ENCODE data around the gene GAB2.

The GAB2 gene

DNA sequence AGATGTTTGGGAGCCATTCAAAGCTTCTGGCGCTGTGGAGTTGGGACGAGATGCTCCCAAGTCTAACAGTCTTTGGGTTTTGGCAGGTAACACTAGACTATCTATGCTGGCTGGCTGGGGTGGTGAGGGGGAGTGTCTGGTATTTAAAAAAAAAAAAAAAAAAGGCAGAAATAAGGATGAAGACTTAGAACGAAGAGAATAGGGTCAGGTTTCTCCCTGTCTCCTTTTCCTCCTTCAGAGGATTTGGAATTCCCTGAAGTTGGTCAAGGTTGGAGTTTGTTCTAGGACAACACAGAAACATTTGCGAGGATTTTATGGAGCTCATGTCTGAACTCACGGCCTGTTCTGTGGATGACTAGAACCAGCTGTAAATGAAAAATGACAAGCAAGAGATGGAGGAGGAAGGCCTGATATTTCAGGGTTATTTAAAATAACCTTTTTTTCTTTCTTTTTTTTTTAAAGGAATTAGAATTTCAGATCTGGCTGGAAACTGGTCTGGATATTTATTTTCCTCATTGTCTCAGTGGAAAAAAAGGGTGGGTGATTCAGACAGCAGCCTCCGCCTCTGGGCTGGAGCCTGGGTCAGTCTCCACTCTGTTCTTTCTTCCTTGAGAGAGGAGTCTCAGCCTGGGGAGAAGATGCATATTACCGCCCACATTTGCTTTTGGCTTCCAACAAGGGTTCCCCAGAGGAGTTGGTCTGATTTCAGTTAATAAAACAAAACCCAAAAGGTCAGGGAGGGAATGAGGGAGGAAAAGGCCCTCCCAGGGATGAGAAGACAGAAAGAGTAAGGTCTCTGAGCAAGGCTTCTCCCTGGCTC lies 148.8 kb downstream of the GAB2 start:
- DNase-seq, result no peak

DNA sequence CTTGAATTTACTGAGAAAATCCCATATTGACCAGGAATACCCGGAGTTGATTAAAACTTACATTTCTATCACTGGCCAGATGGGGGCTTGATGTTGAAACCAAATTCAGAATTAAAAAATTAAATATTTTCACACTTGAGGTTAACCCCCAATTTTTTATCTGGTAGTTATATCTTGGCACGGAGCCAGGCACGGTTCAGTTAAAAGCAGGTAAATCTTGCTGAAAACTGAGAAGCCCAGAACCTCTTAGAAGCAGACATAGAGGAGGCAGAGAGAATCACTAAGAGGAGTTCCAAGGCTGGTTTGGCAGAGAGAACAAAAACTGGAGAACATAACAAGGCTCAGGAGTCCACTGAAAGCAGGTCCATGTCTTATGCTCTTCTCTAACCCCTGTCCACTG lies 151.2 kb downstream of the GAB2 start:
- DNase-seq, result no peak

DNA sequence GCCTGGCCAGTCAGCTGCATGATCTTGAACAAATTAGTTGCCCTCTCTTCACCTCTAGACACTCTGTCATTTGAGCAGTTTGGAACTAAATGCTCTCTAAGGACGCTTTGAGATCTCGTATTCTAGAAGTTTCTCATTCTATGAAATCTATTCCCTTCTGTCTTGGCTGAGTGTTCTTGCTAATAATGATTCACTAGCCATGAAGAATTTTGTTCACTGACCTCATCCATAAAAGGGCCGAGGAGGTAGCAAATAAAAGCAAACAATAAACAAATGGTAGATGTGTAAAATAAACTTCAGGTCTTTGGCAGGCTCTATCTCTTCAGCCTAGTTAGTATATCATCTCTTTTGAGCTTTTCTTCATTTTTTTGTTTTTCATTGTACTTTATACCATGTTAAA lies 152.3 kb downstream of the GAB2 start:
- DNase-seq, result no peak

DNA sequence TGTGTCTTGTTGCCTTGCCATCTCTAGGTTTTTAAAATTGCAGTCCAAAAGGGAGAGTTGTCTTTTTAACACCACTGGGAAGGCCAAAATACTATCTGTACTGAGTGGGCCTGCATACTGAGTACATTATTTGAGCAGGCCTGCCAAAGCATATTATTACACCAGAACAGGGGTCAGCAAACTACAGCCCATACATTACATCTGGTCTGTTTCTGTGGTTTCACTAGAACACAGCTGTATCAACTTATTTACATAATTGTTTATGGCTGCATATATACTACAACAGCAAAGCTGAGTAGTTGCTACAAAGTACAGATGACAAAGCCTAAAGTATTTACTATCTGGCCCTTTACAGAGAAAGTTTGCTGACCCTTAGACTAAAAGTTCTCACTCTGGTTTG lies 154.9 kb downstream of the GAB2 start:
- DNase-seq, result no peak

DNA sequence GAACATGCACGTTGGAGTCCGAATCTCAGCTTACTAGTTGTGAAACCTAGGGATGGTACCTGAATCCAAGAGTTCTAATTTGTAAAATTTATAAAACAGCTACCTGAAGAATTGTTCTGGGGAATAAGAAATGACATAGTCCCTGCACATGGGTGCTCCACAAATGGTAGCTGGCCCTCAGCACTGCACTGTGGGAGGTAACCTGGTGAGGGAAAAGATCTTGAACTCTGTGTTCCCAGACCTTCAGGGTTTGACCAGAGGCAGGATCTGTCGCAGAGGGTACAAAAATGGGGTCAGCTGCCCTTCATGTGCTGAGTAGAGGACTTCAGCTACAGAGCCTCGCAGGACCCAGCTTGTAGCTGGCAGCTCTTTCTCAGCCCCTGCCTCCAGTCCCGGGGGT lies 155.4 kb downstream of the GAB2 start:
- no peak for DNase-seq

DNA sequence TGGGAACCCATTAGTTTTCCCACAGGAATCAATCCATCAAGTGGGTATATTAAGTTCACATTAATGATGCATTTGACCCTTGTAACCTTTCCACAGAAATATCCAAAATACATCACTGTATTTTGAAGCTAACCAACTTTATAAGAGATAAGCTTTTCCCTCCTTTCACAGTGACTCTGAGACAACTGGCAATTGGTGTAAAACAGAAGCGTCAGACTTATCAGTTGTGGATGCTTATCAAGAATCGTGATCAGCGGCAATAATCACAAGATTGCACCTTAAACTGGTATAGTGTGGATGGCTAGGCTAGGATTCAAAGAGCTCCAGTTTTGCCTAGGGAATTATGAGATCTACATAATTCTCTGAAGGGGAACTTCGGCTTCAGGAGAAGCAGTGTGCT lies 155.8 kb downstream of the GAB2 start:
- DNase-seq, result no peak

DNA sequence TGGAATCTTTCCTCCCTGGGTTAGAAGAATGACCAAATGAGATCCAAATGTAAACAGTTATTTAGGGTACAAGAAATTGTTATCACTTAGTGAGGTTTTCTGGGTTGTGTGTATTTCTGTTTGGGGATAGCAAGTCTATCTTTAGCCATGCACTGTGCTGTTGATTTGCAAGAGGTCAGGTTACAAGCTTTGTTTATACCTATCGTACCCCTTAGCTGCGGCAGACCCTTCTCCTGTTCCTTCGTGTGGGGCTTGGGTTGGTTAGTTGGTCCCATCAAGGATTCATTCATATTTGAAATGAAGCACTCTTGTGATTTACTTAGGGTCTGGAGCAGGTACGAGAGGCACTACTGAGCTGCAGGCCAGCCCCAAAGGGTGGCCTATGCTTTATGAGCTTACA lies 156.3 kb downstream of the GAB2 start:
- DNase-seq, result no peak

DNA sequence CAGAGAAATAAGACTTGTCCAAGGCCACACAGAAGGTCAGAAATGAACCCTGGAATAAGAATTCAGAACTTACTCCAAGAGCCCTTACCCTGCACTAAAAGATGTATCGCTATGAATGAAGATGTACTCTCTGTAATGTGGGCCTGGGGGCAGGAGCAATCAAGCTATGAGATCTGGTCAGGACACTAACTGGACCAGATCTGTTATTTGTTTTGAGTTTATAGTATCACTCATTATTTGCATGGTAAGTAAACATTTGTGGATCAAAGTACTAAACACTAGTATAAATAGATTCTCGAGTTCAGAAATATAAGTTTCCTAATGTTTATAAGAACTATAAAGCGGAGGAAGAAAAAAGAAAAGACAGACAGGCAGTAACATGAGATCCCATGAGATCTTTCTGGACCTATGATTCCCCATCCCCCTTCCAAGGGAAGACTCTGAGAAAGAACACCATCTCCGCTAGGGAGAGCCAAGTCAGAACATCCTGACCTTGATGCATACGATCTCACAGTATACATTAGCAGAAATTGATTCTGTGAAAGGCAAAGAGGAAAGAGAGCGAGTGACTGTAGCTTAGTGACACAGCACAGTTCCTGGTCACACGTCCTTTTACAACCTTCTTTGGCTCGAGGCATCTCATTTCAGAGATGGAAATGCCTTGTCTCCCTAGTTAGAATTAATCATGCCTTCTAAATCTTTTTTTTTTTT lies 157.7 kb downstream of the GAB2 start:
- DNase-seq, result no peak

DNA sequence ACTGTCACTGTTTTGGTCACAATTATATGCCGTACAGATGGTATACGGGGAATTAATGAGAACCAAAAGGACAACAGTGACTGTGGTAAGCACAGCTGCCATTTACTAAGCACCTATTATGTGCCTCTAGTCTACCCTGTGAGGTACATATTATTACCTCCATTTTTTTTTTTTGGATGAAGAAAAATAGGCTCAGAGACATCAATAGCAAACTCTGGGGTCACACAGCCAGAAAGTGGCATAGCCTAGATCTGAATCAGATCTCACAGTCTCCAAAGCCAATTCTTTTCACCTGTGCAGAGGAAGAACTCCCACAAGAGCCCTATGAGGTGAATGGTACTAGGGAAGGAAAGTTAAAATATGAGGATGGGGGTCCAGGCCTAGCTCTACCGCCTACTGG lies 160.0 kb downstream of the GAB2 start:
- DNase-seq, result no peak

DNA sequence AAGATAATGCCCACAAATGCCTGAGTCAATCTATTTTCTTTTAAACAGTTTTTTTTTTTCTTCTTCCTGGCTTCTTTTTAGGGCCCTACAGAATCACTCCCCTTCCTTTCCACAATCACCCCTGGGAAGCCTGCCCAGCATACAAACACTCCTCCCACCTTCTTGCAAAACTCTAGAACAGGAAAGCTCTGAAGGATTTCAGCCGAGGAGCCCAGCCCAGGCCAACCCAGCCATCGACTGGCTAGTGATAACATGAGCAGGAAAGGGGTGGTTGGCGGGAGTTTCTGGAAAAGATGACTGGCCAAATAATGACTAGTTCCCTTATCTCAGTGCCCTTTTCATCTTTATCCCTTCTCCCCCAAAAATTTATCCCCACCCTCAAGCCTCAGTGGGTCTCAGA lies 160.7 kb downstream of the GAB2 start:
- no peak for DNase-seq

DNA sequence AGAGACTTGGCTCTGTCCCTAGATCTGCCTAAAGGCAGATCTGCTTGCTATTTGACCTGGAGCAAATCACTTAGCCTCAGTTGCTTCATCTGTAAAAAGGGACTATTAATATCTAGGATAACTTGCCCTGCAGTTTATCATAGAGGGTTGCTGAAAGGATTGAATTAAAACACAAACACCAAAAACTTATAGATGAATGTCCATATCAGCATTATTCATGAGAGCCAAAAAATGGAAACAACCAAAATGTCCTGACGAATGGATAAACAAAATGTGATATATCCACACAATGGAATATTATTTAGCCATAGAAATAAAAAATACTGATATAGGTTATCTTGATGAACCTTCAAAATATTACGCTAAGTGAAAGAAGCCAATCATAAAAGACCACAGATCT lies 161.7 kb downstream of the GAB2 start:
- DNase-seq, result no peak

DNA sequence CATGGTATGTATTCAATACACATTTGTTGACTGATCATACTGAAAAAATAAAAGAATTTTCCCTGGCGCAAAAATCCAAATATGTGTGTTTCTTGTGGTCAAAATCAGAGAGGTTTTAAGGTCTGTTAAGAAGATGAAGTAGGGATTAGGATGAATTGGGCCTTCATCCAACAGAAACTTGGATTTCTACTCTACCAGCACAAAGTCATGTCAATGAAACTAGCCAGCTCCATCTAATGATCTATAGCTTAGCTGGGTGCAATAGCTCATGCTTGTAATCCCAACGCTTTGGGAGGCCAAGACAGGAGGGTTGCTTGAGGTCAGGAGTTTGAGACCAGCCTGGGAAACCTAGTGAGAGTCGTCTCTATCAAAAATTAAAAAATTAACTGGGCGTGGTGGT lies 163.4 kb downstream of the GAB2 start:
- DNase-seq, result no peak

DNA sequence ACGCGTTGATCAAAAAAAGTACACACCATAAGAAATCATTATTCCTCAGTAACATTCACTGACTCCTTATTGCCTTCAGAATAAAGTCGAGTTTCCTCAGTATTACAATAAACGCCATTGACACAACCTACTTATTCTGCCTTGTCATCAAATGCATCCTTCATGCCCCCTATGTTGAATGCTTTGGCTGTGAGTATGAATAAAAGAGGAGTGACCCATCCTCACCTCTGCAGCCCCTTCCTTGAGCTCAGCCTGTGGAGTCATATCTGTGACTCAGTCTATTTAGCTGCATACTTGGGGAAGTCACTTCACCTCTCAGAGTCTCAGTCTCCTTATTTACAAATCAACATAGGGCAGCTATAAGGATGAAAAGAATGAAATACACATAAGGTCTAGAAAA lies 163.8 kb downstream of the GAB2 start:
- no peak for DNase-seq

DNA sequence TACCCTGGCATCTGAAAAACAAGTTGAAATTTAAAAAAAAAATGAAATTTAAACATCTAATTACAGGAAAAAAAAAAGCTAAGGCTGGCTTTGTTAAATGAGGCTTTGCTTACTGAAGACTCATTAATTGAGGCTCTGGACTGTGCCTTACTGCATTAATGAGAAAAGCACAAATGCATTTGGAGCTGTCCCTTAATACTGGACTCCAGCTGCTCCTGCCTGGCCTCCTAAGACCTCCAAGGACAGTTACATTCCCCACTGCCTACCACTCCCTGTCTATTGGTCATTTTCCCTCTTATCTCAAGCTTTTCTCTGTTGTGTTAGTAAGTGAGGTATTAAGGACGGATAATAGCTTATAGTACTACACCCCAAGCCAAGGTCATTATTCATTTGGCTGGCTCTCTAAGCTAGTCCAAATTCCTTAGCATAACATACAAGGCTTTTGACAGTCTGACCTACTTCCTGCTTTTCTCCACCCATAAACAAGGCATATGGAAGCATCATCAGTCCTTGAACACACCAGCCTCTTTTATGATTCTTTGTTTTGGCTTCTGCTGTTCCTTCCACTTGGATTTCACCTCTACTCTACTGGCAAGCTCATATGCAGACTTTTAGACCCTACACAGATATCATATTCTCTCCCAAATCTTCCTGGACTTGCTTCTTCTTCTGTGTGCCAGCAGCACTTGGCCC lies 166.4 kb downstream of the GAB2 start:
- DNase-seq, result no peak

DNA sequence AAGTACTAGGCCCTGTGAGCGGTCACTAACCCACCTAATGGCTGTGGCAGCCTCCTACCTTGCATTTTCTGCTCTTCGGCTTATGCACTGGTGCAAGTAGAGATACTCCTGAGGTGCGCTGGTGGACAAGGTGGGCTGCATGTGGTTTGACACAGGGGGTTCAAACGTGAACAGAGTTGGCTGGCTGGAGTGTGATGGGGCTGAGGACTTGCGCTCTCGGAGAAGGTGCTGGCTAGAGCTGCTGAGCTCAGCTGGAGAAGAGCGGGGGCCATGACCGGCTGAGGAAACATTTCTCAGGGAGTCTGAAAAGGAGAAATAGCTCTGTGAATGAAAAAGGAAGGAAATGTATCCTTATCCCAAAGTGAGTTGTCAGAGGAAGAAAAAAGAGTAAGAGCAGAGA lies 167.5 kb downstream of the GAB2 start:
- DNase-seq, result no peak

DNA sequence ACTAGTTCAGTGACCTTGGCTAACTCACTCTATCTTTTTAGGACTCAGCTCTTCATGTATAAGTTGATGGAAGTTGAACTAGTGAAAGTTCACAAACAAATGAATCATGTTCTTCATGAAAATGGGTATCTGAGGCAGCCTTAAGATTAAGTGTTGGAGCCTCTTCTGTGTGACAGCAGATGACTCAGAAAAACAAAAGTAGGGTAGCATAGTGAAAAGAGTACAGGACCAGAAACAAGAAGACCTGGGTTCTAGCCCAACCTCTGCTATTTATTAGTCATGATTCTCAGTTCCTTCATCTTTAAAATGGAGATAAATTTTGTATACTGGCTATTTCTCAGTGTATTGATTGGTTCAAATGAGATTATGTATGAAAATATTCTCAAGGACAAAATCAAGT lies 168.7 kb downstream of the GAB2 start:
- no peak for DNase-seq

DNA sequence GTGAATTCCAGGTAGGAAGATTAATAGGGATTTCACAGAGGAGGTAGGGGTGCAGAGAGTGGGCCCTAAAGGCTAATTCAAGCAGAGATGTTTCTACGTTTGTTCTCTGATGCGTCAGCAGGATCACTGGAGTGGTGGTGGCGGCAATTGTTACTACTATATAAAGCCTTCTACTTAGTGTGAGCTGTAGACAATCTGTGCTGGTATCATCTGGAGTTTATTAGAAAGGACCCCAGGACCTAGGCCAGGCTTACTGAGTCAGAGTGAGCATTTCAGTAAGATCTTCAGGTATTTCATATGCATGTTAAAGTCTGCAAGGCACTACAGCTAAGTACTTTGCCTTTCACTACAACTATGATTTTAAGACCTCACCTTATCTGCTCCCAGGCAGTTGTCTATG lies 169.4 kb downstream of the GAB2 start:
- DNase-seq, result no peak

DNA sequence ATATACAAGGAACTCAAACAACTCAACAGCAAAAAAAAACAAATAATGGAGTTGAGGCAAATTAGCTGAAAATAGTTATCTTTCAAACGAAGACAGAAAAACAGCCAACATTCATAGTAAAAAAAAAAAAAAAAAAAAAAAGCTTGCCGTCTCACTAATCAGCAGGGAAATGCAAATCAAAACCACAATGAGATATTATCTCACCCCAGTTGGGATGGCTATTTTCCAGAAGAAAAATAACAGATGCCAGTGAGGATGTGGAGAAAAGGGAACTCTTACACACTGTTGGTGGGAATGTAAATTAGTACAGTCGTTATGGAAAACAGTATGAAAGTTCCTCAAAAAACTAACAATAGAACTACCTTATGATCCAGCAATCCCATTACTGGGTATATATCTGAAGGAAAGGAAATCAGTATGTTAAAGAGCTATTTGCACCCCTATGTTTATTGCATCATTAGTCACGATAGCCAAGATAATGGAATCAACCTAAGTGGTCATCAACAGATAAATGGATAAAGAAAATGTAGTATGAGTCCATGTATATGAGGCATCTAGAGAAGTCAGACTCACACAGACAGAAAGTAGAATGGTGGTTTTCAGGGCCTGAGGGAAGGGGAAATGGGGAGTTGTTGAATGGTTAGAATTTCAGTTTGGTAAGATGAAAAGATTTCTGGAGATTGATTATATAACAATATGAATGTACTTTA lies 172.9 kb downstream of the GAB2 start:
- DNase-seq, result no peak

DNA sequence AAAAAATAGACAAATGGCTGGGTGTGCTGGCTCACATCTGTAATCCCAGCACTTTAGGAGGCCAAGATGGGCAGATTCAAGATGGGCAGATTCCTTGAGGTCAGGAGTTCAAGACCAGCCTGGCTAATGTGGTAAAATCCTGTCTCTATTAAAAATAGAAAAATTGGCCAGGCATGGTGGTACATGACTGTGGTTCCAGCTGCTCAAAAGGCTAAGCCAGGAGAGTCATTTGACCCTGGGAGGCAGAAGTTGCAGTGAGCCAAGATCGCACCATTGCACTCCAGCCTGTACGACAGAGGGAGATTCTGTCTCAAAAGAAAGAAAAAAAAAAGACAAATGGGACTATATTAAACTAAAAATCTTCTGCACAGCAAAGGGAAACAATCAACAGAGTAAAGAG lies 173.5 kb downstream of the GAB2 start:
- DNase-seq, result no peak

DNA sequence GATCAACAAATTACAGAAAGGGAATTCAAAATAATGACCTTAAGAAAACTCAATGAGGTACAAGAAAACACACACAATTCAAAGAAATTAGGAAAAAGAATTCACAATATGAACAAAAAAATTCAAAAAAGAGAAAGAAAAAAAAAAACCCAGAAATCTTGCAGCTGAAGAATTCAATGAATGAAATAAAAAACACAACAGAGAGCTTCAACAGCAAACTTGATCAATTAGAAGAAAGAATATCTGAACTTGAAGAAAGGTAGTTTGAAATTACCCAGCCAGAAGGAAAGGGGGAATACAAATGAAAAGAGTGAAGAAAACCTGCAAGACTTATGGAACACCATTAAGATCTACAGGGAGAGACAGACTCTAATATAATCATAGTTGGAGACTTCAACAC lies 176.1 kb downstream of the GAB2 start:
- DNase-seq, result no peak

DNA sequence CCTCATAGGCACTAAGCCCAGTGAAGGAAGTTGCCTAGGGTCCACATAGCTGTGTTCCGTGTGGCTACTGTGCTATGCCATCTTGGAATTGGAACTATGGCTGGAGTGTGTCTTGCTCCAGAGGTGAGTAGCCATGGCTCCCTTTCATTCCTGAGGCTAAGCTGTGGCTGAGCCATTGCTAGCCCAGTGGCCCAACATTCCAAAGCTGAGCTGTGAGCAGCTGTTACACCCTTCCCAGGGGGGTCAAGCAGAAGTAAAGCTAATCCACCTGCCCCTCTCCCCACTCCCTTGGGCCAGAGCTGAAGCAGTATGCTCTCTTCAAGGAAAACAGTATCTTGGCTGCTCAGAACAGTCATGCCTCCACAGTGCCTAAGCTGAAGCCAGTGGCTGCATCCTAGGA lies 177.8 kb downstream of the GAB2 start:
- DNase-seq, result no peak

DNA sequence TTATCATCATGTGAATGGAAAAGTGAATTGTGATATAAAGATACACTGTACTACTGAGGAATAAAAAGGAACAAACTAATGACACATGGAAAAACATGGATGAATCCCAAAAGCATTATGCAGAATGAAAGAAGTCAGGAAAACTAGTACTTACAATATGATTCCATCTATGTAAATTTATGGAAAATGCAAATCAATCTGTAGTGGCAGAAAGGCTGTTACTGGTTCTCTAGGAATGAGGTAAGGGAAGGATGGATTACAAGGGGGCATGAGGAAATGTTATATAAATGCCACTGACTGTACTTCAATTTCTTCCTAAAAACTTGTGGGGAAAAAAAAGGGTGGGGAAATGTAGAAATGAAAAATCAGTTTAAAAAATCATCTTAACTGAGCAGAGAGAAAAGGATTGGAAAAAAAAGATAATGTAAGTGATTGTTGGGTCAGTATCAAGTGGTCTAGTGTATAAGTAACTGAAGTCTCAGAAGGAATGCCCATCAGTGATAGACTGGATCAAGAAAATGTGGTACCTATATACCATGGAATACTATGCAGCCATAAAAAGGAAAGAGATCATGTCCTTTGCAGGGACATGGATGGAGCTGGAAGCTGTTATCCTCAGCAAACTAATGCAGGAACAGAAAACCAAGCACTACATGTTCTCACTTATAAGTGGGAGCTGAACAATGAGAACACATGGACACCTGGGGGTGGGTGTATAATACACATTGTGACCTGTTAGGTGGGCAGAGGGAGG lies 180.2 kb downstream of the GAB2 start:
- DNase-seq, result no peak

DNA sequence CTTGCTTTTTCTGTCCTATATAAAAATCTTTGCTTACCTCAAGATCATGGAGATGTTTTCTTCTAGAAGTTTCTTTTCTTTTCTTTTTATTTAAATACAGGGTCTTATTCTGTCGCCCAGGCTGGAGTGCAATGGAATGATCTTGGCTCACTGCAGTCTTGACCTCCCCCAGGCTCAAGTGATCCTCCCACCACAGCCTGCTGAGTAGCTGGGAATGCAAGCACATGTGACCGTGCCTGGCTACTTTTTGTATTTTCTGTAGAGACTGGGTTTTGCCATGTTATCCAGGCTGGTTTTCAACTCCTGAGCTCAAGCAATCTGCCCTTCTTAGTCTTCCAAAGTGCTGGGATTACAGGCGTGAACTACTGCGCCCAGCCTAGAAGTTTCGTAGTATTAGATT lies 183.6 kb downstream of the GAB2 start:
- no peak for DNase-seq
